Measurements from ENCODE around the gene NEK4.

NEK4 gene

GRCh38 chr3:52663098-52663497 is 107.6 kb downstream of the NEK4 start:
- no peak for DNase-seq (ENCODE audit: low read depth in 2 of 2)

- no peak for DNase-seq (ENCODE audit: low read depth in 2 of 2)
Measured at GRCh38 chr3:52660046-52660445, 110.7 kb downstream of the NEK4 start.
